Measurements from ENCODE around the gene VWF.
A peak's percentile ranks its signal among the peaks of the same experiment; 100 is the strongest.

VWF gene

GRCh38 chr12:6140651-6141447 lies 16.4 kb upstream of the VWF start:
- no peak for TF ChIP-seq CTCF (IDR thresholded peaks at IDR 0.05)
- Mint-ChIP-seq H3K4me1 (peaks cover 40% of the 10 kb centered on the region), H3K9me3 (peaks cover 21% of the 10 kb centered on the region), H3K4me3 (no peak overlapping the region), H3K27me3 (ENCODE audit: low read depth, poor library complexity) (no peaks in the 10 kb centered on the region), H3K27ac (peak overlapping the region; percentile 88), H3K36me3 (ENCODE audit: low read depth) (peaks cover 4% of the 10 kb centered on the region)
- DNase-seq = no peak

GRCh38 chr12:6135071-6135470 lies 10.6 kb upstream of the VWF start:
- H3K36me3 Mint-ChIP-seq (ENCODE audit: low read depth) = no peaks in the 10 kb centered on the region
- no peak overlapping the region for H3K27ac Mint-ChIP-seq
- peaks cover 13% of the 10 kb centered on the region for H3K4me1 Mint-ChIP-seq
- H3K4me3 Mint-ChIP-seq = no peak overlapping the region
- no peak for TF ChIP-seq CTCF (IDR thresholded peaks at IDR 0.05)
- peaks cover 22% of the 10 kb centered on the region for H3K9me3 Mint-ChIP-seq
- H3K27me3 Mint-ChIP-seq (ENCODE audit: low read depth, poor library complexity) = no peaks in the 10 kb centered on the region
- DNase-seq = no peak

GRCh38 chr12:6133642-6134041 lies 9.2 kb upstream of the VWF start:
- H3K27me3 Mint-ChIP-seq (ENCODE audit: low read depth, poor library complexity) = no peaks in the 10 kb centered on the region
- no peaks in the 10 kb centered on the region for H3K36me3 Mint-ChIP-seq (ENCODE audit: low read depth)
- no peak for TF ChIP-seq CTCF (IDR thresholded peaks at IDR 0.05)
- H3K27ac Mint-ChIP-seq = peak overlapping the region; percentile 41
- H3K4me1 Mint-ChIP-seq = peaks cover 10% of the 10 kb centered on the region
- DNase-seq = no peak
- H3K9me3 Mint-ChIP-seq = peaks cover 18% of the 10 kb centered on the region
- H3K4me3 Mint-ChIP-seq = no peak overlapping the region

- H3K27me3 Mint-ChIP-seq (ENCODE audit: low read depth, poor library complexity) = no peaks in the 10 kb centered on the region
- no peak for DNase-seq
- H3K36me3 Mint-ChIP-seq (ENCODE audit: low read depth) = no peaks in the 10 kb centered on the region
- no peak overlapping the region for H3K4me3 Mint-ChIP-seq
- H3K27ac Mint-ChIP-seq = no peak overlapping the region
- no peak for TF ChIP-seq CTCF (IDR thresholded peaks at IDR 0.05)
- H3K4me1 Mint-ChIP-seq = peaks cover 16% of the 10 kb centered on the region
- H3K9me3 Mint-ChIP-seq = peaks cover 18% of the 10 kb centered on the region
Observed at GRCh38 chr12:6132496-6132895, 8.0 kb upstream of the VWF start.

GRCh38 chr12:6125310-6125608 lies 789 bp upstream of the VWF start:
- Mint-ChIP-seq H3K36me3 (ENCODE audit: low read depth) (no peaks in the 10 kb centered on the region), H3K27me3 (ENCODE audit: low read depth, poor library complexity) (no peaks in the 10 kb centered on the region), H3K27ac (peak overlapping the region; percentile 55), H3K9me3 (no peaks in the 10 kb centered on the region), H3K4me1 (peaks cover 61% of the 10 kb centered on the region), H3K4me3 (no peak overlapping the region)
- TF ChIP-seq CTCF (IDR thresholded peaks at IDR 0.05) = no peak
- DNase-seq = no peak

- H3K4me1 Mint-ChIP-seq = peaks cover 62% of the 10 kb centered on the region
Observed at GRCh38 chr12:6123258-6123657, 1.2 kb downstream of the VWF start.

More at GRCh38 chr12:6123258-6123657, 1.2 kb downstream of the VWF start:
- H3K36me3 Mint-ChIP-seq (ENCODE audit: low read depth) = no peaks in the 10 kb centered on the region
- peaks cover 3% of the 10 kb centered on the region for H3K27me3 Mint-ChIP-seq (ENCODE audit: low read depth, poor library complexity)
- DNase-seq = no peak
- no peak overlapping the region for H3K4me3 Mint-ChIP-seq
- H3K27ac Mint-ChIP-seq = peak overlapping the region; percentile 29
- TF ChIP-seq CTCF (IDR thresholded peaks at IDR 0.05) = no peak
- H3K9me3 Mint-ChIP-seq = no peaks in the 10 kb centered on the region

Data from nephron progenitor cell (in vitro differentiated cells).